Omental fat pad (tissue), 4 donors: ENCODE results near the gene GSG1L2. TPM values are rescaled to one million over a fixed set of nuclear protein-coding genes. Genes with fewer than 3 reads are reported as not detected.
"Not testable (repeated sequence)": the region's sequence is repeated elsewhere in the genome, so short reads cannot be mapped to it uniquely, and the experiment has no call there.

Source experiments
- ATAC-seq: fragments of 150-250 bp; one replicate; pipeline ENCODE4 v1.9.1; 2016; ENCODE audit warnings: mild to moderate bottlenecking, moderate library complexity; ENCODE audit not compliant: low FRiP score
- DNase-seq: peaks from one replicate; pipeline ENCODE4 v3.0.0-alpha.2; 2019; ENCODE audit warnings: low spot score
- total RNA-seq, 4 donors: library from RNA; depleted of rRNA; stranded (reverse); fragments of >200 nt; gene quantifications; one replicate each; pipeline ENCODE4 v1.1.0, GENCODE V29; 2016
- TF ChIP-seq, protein P1 (sequence below), 3 donors: fragments of 450-650 bp; IDR thresholded peaks; one replicate each; pipeline ENCODE4 v1.5.1; 2016 to 2017; ENCODE audit warnings: antibody characterized with exemption in 3 of 3, mild to moderate bottlenecking in 3 of 3, moderate library complexity in 2 of 3

GSG1L2 gene
- total RNA-seq, 4 donors from 2014 or later = not detected

DNA sequence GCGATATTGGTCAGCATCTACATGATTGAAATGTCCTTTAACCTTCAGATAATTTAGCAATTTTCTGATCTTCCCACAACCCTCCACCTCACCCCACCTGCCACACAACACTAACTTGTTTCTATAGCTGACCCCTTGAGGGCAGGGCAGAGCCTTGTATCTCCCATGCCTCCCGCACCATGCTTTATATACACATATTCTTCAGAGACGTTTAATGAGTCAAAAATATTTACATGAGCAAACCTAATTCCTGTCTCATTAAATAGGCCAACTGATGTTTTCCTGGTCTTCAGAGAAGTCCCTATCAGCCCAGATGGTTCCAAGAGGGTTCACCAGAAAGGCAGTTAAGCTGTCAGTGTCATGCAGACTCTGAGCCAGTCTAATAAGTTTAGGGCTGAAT is 23.9 kb downstream of the GSG1L2 start:
- ATAC-seq (no peak), DNase-seq (no peak)
- TF ChIP-seq, protein P1, sequence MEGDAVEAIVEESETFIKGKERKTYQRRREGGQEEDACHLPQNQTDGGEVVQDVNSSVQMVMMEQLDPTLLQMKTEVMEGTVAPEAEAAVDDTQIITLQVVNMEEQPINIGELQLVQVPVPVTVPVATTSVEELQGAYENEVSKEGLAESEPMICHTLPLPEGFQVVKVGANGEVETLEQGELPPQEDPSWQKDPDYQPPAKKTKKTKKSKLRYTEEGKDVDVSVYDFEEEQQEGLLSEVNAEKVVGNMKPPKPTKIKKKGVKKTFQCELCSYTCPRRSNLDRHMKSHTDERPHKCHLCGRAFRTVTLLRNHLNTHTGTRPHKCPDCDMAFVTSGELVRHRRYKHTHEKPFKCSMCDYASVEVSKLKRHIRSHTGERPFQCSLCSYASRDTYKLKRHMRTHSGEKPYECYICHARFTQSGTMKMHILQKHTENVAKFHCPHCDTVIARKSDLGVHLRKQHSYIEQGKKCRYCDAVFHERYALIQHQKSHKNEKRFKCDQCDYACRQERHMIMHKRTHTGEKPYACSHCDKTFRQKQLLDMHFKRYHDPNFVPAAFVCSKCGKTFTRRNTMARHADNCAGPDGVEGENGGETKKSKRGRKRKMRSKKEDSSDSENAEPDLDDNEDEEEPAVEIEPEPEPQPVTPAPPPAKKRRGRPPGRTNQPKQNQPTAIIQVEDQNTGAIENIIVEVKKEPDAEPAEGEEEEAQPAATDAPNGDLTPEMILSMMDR (IDR thresholded peaks at IDR 0.05) = no peak

DNA sequence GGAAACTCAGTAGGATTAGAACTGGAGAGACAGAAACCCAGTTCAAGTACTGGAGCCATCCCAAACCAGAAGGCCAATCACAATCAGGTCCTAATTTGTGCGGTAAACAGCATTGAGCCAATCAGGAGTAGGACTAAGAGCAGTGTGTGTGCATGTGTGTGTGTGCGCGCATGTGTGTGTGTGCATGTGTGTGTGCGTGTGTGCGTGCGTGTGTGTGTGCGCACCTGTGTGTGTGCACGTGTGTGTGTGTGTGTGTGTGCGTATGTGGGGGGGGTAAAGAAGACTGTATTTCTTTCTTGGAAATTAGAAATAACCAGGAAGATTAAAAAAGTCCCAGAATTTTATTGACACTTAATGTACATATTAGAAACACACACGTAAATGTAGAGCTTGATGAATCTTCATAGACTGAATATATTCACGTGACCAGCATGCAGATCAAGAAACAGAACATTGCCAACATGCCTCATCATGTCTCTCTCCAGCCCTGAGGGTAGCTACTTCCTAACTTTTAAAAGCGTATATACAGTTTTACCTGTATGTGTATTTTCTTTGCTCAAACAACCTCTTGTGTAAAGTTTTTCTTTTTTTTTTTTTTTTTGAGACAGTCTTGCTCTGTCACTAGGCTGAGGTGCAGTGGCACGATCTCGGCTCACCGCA is 29.6 kb downstream of the GSG1L2 start:
- TF ChIP-seq, protein P1 (IDR thresholded peaks at IDR 0.05) = no peak
- no peak for DNase-seq

DNA sequence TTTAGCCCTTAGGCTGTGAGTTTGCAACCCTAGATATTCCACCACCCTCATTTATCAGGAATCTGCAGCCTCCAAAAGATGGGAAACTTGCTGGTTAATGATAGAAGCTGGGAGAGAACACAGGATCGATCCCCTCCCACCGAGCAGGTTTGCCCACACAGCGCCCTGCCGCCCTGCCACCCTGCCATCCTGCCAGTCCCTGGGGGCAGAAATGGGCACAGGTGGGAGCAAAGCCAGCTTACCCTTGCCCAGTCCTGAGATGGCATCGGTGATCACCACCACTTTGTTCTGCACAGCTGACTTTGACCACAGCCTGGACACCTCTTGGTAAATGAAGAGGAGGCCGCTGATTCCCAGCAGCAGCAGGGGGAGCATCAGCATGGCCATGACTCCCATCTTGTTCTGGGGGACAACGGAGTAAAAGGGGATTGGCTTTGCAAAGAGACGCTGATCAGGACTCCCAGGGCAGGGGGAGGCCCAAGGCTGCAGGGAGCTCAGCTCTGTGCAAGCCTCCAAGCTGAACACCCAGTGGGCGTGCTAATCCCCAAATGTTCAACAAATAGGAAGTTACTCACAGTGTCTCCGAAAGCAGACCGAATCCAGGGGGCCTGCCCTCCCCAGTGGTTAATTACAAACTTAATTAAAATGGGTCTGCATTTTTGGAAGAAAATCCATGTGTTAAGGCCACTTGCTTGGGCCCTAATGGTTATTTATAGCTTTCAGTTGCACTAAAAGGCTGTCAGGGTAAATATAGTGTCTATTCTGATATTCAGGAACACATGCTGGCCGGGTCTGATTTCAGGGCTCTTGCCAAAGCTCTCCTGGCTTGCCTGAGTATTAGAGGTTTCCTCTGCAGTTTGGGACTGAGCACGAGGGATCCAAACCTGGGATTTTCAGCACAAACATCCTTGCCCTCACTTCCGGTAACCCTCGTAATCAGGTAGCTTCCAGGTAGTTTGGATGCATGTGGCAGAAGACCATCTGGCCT is 30.7 kb downstream of the GSG1L2 start, which contains the start of gene DHRS7C:
Gene DHRS7C, minus strand, starts transcription at position 704 of the 988 bp plus-strand sequence. Its CDS starts 308 bp downstream, at position 396.
- ATAC-seq = no peak
- no peak for DNase-seq

More for the DNA sequence above, 29.6 kb downstream of the GSG1L2 start:
- no peak for ATAC-seq

DNA sequence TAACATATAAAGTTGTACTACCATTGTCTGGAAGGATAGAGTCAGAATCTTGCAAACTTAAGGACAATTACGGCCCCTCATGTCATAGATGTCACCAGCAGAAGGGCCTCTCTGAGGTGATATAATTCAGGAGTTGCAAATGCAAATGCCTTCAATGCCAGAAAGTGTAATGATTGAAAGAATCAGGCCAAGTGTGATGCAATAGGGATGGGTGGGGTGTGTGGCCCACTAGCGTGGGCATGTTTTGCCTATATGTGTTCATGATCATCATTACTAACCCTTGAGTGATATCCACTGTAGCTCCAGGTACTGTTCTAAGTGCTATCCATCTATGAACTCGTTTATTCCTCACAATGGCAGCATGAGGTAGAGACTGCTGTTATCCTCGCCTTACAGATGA is 31.6 kb downstream of the GSG1L2 start:
- TF ChIP-seq, protein P1 (IDR thresholded peaks at IDR 0.05) = no peak
- no peak for DNase-seq
- ATAC-seq = no peak

More for the DNA sequence above, 30.7 kb downstream of the GSG1L2 start, which contains the start of gene DHRS7C:
- TF ChIP-seq, protein P1 (IDR thresholded peaks at IDR 0.05) = no peak

DNA sequence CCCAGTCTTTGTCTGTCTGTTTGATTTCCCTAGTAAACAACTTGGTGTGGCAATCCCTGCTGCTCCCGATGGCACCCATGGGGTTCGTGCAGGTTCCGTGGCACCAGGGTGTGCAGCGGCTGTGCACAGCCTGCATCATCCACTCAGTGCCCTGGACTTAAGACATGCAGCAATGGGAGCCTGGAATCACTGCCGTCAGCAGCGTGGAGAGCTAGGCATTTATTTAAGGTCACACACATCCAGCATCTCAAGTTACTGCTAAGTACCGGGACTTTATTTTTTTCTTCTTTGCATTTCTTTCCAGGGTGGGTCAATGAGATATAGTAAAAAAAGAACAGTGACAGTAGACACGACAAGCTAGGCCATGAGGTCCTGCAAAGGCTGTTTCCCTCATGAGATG is 33.3 kb downstream of the GSG1L2 start:
- ATAC-seq (no peak), DNase-seq (no peak)
- TF ChIP-seq, protein P1 (IDR thresholded peaks at IDR 0.05) = no peak

DNA sequence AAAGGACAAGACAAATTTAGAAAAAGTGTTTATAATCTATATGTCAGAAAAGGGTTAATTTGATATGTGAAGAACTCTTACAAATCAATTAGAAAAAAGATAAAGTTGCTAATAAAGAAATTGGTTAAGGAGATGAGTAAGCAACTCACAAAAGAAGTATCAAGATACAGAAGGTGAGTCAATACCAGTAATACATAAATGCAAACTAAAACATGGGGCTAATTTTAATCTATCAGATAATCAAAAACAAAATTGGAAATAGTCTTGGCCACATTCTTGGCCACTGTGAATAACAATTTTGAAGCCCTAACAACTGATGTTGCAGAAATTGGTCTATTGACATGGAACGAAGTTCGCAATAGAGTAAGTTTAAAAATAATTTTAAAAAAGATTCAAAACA is 37.3 kb downstream of the GSG1L2 start:
- no peak for DNase-seq
- TF ChIP-seq, protein P1 (IDR thresholded peaks at IDR 0.05) = no peak
- ATAC-seq = no peak

DNA sequence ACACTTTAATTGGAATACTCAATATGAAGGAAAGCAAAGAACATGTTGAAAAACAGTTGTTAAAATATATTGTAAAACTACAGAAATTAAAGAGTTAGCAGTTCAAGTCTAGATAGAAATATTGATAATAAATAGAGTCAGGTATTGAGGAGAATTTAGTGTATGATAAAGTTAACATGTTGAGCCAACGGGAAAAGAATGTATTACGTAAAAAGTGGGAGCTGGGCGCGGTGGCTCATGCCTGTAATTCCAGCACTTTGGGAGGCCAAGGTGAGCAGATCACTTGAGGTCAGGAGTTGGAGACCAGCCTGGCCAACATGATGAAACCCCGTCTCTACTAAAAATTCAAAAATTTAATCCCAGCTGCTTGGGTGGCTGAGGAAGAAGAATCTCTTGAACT is 38.4 kb downstream of the GSG1L2 start:
- ATAC-seq, DNase-seq: not testable (repeated sequence)
